GM19351 (cell line): Measurements from ENCODE around the gene RIBC2.
"Not testable (repeated sequence)": the region's sequence is repeated elsewhere in the genome, so short reads cannot be mapped to it uniquely, and the experiment has no call there.

ENCODE experiments used
- ATAC-seq: cut with Tn5 transposase; IDR thresholded peaks from one replicate; pipeline ENCODE4 v1.9.1; 2021; ENCODE audit warnings: mild to moderate bottlenecking, moderate library complexity; ENCODE audit not compliant: unreplicated experiment

The RIBC2 gene

DNA sequence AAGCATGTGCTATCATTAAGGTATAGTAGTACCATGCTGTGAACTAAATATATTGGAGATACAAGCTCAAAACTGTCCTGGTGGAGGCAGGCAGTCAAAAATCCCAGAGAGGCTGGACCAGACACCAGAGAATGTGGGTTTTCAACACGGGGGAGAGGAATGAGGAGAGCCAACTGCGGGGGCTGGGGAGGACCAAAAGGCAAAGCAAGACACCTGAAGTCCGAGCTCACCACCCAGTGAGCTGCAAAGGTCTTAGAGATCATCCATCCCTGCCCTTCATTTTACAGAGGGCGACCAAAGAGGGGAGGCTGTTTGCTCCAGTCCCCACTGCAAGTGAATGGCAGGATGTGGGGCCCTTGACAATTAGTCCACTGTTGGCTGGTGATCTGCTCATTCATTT, 10.0 kb downstream of the RIBC2 start:
- ATAC-seq, result no peak

DNA sequence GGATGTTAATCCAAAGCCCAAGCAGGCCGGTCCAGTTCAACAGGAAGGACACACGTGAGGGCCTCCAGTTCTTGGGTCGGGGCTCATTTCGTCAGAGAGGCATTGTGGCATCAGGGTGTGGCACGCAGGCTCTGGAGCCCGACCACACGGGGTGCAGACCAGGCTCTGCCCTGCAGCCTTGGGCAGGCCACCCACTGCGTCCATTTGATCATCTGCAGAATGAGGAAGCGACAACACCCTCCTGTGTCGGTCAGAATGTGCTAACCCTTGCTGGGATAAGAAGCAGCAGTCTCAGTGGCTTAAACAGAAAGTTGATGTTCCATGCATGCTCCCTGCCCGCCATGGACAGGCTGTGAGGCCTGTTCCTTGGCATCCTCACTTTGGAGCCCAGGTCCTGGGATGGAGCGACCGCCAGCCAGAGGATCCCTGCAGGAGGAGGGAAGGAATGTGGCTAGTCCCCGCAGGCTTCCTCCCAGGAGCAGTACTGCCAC, 10.8 kb downstream of the RIBC2 start:
- no peak for ATAC-seq

DNA sequence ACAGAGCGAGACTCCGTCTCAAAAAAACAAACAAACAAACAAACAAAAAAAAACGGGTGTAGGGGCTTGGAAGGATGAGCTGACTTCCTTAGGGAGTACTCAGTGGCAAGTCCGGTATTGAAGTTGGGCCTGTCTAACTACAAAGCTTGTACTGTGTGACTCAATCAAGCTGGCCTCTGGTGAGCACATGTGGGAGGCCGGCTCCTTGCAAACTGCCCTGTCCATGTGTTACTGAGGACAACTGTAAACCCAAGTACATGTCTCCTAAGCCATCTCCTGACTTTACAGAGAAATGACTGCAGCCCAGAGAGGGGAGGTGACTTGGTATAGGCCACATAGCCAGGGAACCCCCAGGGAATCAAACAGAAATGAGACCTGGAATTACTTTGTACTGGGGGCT, 11.6 kb downstream of the RIBC2 start:
- no peak for ATAC-seq

DNA sequence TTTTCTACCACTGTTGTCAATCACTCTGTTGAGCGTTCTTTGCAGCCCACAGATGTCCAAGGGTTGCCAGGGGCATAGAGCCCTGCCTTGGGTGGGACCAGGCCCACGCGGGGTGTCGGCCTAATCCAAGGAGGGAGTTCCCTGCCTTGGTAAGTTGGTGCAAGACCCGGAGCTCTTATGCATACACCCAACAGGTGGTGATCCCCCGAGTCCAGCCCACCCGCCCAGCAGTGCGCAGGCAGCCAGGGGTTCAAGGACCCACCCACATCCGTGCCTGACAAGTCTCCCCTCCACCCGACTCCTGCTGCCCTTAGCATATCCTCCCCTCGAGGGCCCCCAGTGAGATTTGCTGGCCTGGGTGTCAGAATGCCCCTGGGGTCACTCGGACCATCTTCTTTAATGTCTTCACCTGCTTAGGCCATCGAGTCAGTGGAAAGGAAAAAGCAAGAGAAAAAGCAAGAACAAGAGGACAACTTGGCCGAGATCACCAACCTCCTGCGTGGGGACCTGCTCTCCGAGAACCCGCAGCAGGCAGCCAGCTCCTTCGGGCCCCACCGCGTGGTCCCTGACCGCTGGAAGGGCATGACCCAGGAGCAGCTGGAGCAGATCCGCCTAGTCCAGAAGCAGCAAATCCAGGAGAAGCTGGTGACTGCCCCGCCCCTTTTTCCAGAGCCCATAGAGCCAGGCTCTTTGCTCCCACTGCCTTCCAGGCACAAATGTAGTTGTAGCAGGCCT, 12.2 kb downstream of the RIBC2 start:
- ATAC-seq, result no peak

DNA sequence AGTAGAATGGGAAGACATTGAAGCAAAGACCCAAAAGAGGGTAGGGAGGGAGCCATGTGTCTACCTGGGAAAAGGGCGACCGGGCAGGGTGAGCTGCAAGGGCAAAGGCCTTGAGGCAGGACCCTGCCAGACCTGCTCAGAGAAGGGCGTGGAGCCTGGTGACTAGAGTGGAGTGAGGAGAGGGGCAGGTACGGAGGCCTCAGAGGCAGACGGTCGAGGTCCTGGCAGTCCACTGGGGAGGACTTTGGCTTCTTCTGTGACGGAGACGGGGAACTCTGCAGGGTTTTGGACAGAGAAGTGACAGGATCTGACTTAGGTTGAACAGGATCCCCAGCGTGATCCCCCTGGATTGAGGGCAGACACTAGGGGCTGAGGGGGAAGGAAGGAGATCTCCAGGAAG, 12.9 kb downstream of the RIBC2 start:
- no peak for ATAC-seq

DNA sequence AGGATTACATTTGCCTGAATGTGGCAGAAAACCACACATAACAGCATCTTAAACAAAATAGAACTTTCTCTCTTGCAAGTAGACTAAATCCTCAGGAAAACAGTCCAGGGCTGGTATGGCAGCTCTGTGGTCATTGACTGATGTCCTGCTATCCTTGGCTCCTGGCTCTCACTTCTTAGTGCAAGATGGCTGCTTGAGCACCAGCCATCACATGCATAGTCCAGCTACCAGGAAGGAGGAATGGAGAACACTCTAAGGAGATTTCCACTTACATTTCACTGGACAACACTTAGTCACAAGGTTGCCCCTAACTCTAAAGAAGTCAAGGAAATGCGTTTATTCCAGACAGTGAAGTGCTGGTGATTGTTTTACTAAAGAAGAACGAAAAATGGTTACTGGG, 13.6 kb downstream of the RIBC2 start:
- ATAC-seq, result no peak

DNA sequence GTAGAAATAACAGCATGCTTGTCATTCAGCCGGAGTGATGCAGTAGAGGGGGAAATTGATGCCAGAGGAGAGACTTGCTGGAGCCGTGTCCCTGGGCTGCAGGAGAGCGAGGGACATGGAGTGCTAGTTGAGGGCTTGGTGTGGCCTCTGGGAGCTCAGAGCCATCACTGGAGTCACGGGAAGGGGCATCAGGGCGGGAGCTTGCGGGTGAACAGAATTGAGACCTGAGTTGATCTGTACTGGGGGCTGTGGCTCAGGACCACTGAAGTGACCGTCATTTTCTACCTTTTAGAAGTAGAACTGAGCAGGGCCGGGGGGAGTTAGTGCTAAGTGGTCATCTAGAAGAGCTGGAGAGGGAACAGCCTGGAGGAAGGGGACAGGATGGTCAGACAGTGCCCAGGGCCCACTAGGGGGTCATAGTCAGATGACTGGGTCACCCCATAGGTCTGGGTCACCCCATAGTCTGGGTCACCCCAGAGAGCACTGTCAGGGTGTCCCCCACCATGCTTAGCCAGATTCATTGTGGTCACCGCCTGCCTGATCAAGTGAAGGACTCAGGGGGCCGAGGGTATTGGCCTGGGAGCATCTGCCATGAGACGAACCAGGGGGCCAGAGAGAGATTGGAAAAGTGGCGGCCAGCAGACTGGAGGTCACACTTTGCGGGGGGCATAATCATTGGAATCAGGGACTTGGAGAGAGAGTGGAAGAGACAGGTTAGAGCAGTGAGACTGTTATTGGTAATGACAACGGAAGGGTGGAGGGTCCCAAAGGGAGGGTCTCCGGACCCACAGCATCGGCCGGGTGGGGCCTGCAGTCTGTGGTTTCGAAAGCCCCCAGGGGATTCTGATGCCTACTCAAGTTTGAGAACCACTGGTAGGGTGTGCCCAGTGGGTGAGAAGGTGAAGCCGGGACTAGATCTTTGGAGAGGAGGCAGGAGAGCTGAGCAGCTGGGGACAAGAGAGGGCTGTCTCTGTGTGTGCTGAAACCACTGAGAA, 15.2 kb downstream of the RIBC2 start:
- no peak for ATAC-seq

DNA sequence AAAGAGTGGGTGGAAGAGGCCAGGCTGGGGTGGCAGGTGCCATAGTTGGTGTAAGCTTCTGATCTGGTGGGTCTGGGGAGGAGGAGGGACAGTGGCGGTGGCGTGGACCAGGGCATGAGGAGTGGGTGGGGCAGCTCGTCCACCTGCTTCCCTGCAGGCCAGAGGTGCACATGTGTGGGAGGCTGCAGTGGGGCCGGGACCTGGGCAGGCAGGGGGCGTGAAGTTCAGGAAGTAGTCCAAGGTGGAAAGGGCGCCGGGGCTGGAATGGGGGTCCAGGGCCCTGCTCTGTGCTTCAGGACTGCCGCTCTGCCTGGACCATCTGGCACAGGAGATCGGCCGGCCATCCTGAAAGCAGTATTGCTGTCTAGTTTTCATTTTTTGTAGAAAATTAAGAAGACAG, 15.9 kb downstream of the RIBC2 start:
- ATAC-seq, result no peak

DNA sequence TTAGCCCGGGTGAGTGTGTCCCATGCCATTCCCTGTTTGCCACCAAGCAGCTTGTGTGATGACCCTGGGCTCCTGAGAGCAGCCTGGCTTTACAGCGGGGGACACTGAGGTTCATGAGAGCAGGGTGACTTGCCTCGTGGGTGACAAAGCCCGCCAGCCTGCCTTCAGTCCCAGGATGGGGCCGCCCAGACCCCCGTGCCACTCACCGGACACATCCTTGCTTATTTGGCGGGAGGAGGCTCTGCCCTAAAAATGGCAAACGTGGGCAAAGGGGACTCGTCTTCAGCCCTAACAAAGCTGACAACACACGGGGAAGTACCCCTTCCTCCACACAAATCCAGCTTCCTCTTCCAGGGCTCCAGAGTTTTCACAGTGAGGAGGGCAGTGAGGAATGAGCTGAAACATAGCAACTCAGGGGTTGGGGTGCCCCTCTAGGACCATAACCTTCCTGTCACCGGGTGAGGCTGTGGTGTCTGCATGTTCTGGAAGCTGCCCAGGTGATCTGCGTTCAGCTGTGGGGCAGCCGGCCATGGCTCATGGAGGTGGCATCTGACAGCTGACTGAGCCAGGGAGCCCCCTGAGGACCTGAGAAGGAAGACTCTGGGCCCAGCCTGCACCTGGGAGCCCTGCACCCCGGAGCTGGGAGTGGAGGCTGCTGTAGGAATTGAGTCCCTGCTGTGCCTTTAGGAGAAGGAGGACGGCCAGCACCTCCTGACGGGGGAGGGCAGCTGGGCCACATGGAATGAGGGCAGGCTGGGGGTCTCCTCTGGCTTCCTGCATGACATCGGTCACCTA, 16.7 kb downstream of the RIBC2 start:
- no peak for ATAC-seq

GRCh38 chr22:45430871-45431270, 17.4 kb downstream of the RIBC2 start:
- no peak for ATAC-seq

- ATAC-seq, result no peak
These were observed 21.5 kb downstream of the RIBC2 start for GRCh38 chr22:45434981-45435380.

DNA sequence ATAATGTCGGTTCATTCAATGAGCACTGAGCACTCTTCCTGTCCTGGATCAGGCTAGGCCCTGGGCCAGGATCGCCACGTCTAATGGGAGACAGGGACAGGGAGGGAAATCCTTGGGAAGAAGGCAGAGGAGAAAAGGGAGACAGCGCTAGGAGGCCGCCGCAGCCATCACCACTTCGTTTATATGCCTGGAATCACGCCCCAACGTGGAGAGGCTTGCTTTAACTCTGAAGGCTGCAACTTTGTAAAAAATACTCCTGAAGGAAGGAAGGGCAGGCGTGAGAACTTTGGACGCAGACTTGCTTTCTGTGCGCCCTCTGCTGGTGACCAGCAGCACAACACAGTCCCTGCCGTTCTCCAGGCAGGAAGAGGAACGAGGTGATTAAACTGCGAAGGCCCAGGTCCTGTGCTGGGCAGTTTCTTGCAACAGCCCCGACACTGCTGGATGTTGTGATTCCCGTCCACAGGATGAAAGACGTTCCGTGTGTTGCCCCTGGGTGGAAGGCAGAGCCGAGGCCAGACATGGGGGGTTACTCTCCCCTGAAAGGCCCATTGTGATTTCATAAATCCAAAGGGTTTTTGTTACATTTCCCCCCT, 22.1 kb downstream of the RIBC2 start:
- no peak for ATAC-seq

- not testable (repeated sequence) for ATAC-seq
These were observed 23.5 kb downstream of the RIBC2 start for GRCh38 chr22:45436871-45437517.

- ATAC-seq, result no peak
These were observed 24.8 kb downstream of the RIBC2 start for GRCh38 chr22:45438336-45438735.

GRCh38 chr22:45440688-45441087, 27.2 kb downstream of the RIBC2 start:
- not testable (repeated sequence) for ATAC-seq

DNA sequence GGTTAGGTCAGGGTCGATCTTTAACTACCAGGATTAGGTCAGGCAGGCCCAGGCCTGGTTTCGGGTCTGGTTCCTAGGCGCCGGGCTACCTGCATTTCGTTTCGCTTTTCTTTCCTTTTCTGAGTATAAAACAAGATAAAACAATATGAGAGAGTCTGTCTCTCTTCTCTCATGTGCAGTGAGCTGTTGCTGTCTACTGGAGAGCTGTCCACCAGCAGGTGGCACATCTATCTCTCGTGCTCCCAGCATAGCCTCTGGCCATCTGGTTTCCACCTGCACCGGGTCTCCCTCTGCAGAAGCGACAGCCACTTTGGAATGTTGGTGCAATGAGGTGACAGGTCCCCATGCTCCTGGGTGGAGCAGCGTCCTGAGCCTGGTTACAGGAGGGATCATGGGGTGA, 27.6 kb downstream of the RIBC2 start:
- no peak for ATAC-seq

- no peak for ATAC-seq
These were observed 28.6 kb downstream of the RIBC2 start for GRCh38 chr22:45442116-45442515.

DNA sequence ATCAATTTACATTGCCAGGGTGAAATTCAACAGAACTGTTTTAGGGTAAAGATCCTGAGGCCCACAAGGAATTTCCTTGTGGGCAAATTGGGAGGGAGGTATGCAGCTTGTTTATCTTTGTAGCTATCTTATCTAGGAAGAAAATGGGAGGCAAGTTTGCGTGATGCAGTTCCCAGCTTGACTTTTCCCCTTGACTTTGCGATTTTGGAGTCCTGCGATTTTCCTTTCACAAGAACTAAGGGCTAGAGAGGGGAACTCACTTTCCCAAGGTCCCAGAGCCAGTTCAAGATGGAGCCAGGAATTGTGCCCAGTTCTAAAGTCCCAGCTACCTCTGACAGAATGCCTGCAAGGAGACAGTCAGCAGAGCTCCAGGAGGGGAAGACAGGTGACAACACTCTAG, 30.7 kb downstream of the RIBC2 start:
- ATAC-seq, result no peak

- no peak for ATAC-seq
These were observed 31.7 kb downstream of the RIBC2 start for GRCh38 chr22:45445031-45445710.

DNA sequence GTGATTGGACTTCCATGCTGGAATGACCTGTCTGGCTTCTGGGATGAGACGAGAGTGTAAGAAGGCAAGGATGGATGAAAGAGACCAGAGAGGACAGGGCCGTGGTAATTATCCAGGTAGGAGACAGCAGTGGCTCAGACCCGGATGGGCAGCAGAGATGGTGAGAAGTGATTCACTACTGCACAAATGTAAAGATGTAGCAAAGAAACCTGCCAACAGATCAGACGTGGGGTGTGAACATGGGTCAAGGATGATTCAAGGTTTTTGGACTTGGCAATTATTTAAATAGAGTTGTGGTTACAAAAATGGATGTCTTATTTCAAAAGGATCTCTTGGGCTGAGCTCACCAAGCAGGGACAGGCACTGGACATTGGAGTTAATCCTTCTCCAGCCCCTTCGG, 32.7 kb downstream of the RIBC2 start:
- ATAC-seq, result no peak
